ENCODE data around the gene ZDHHC13.

Gene ZDHHC13

GRCh38 chr11:19163617-19164016, 46.6 kb downstream of the ZDHHC13 start:
- DNase-seq (ENCODE audit: low read depth, low spot score) = no peak
- no peak overlapping the region for H3K27ac ChIP-seq

GRCh38 chr11:19164230-19164855, 47.4 kb downstream of the ZDHHC13 start:
- H3K27ac ChIP-seq = no peak overlapping the region
- no peak for DNase-seq (ENCODE audit: low read depth, low spot score)

- no peak overlapping the region for H3K27ac ChIP-seq
- DNase-seq (ENCODE audit: low read depth, low spot score) = no peak
Measured at GRCh38 chr11:19164881-19165280, 47.9 kb downstream of the ZDHHC13 start.

GRCh38 chr11:19168090-19168489, 51.1 kb downstream of the ZDHHC13 start:
- DNase-seq (ENCODE audit: low read depth, low spot score) = no peak
- H3K27ac ChIP-seq = no peak overlapping the region

GRCh38 chr11:19173004-19173689, 56.2 kb downstream of the ZDHHC13 start:
- H3K27ac ChIP-seq = no peak overlapping the region
- DNase-seq (ENCODE audit: low read depth, low spot score) = no peak

- H3K27ac ChIP-seq = no peak overlapping the region
- no peak for DNase-seq (ENCODE audit: low read depth, low spot score)
Measured at GRCh38 chr11:19173964-19174638, 57.1 kb downstream of the ZDHHC13 start.

- H3K27ac ChIP-seq = no peak overlapping the region
- DNase-seq (ENCODE audit: low read depth, low spot score) = no peak
Measured at GRCh38 chr11:19176629-19177186, 59.7 kb downstream of the ZDHHC13 start.

GRCh38 chr11:19181531-19182261, 64.7 kb downstream of the ZDHHC13 start:
- no peak overlapping the region for H3K27ac ChIP-seq
- no peak for DNase-seq (ENCODE audit: low read depth, low spot score)

GRCh38 chr11:19183646-19184045, 66.7 kb downstream of the ZDHHC13 start:
- no peak overlapping the region for H3K27ac ChIP-seq
- no peak for DNase-seq (ENCODE audit: low read depth, low spot score)

GRCh38 chr11:19185036-19185435, 68.1 kb downstream of the ZDHHC13 start:
- DNase-seq (ENCODE audit: low read depth, low spot score) = no peak
- no peak overlapping the region for H3K27ac ChIP-seq

- no peak overlapping the region for H3K27ac ChIP-seq
- no peak for DNase-seq (ENCODE audit: low read depth, low spot score)
Measured at GRCh38 chr11:19185516-19186052, 68.6 kb downstream of the ZDHHC13 start.

- no peak overlapping the region for H3K27ac ChIP-seq
- DNase-seq (ENCODE audit: low read depth, low spot score) = no peak
Measured at GRCh38 chr11:19187114-19187832, 70.3 kb downstream of the ZDHHC13 start.

- no peak for DNase-seq (ENCODE audit: low read depth, low spot score)
- H3K27ac ChIP-seq = no peak overlapping the region
Measured at GRCh38 chr11:19187833-19188258, 70.9 kb downstream of the ZDHHC13 start.

- no peak overlapping the region for H3K27ac ChIP-seq
- DNase-seq (ENCODE audit: low read depth, low spot score) = no peak
Measured at GRCh38 chr11:19191530-19192169, 74.7 kb downstream of the ZDHHC13 start.

GRCh38 chr11:19193916-19194315, 76.9 kb downstream of the ZDHHC13 start:
- no peak overlapping the region for H3K27ac ChIP-seq
- no peak for DNase-seq (ENCODE audit: low read depth, low spot score)

GRCh38 chr11:19194620-19195308, 77.8 kb downstream of the ZDHHC13 start:
- DNase-seq (ENCODE audit: low read depth, low spot score) = no peak
- no peak overlapping the region for H3K27ac ChIP-seq

GRCh38 chr11:19196432-19196831, 79.5 kb downstream of the ZDHHC13 start:
- no peak overlapping the region for H3K27ac ChIP-seq
- DNase-seq (ENCODE audit: low read depth, low spot score) = no peak

GRCh38 chr11:19199048-19199447, 82.1 kb downstream of the ZDHHC13 start:
- DNase-seq (ENCODE audit: low read depth, low spot score) = no peak
- no peak overlapping the region for H3K27ac ChIP-seq

- H3K27ac ChIP-seq = no peak overlapping the region
Measured at GRCh38 chr11:19199771-19200170, 82.8 kb downstream of the ZDHHC13 start.

More at GRCh38 chr11:19199771-19200170, 82.8 kb downstream of the ZDHHC13 start:
- DNase-seq (ENCODE audit: low read depth, low spot score) = no peak
